Esophagus squamous epithelium (tissue), 4 donors: ENCODE results near the gene BFSP2.

ENCODE experiments used
- CTCF ChIP-seq, 6 experiments: fragments of 450-650 bp in 4 of 6; fragments of 200-600 bp in 2 of 6; sonication (generic) in 2 of 6; IDR thresholded peaks; one replicate each; pipeline ENCODE4 v1.5.1; 2016 to 2019; ENCODE audit warnings: antibody characterized with exemption in 6 of 6, mild to moderate bottlenecking in 4 of 6, moderate library complexity in 4 of 6
- POLR2A ChIP-seq, 4 donors: fragments of 450-650 bp; IDR thresholded peaks; one replicate each; pipeline ENCODE4 v1.6.1; 2017; ENCODE audit warnings: antibody characterized with exemption in 4 of 4, mild to moderate bottlenecking in 4 of 4, moderate library complexity in 3 of 4

- TF ChIP-seq POLR2A (IDR thresholded peaks at IDR 0.05) (no peak), CTCF (IDR thresholded peaks at IDR 0.05) (no peak)
Observed at GRCh38 chr3:133439563-133439962, 39.7 kb downstream of the BFSP2 start.
